Measurements from ENCODE around the gene TUBGCP6.
A peak's percentile ranks its signal among the peaks of the same experiment; 100 is the strongest.

DNA sequence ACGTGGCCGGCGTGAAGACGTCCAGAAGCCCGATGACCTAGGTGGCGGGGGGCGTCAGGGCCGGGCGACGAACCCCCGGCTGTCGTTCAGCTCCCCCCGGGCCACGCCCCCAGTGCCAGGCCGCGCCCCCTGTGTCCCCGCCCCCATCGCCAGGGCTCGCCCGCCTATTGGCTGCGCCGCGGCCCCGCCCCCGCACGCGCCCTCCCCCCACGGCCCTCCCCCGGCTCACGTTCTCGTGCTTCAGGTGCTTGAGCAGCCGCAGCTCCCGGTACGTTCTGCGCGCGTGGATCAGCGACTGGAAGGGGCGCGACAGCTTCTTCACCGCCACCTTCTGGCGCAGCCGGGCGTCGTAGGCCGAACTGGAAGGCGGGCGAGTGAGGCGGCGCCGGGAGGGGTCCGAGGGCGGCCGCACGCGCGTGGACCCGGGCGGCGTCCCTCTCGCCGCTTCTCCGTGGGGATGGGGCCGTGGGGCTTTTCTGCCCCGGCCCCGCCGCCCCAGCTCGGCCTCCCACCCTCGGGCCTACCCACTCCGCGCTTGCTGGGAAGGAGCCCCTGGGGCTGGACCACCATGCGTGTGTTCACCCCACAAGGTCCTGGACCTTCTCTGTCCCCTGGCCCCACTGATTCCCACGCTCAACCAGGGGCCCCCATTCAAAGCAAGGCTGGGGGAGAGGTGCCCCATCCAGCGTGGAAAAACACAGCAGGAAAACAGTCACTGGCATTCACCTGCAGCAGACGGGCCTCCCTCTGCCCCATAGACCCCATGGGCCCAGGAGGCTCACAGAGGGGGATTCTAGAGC, 23.0 kb upstream of the TUBGCP6 start:
- TF ChIP-seq POLR2A (IDR thresholded peaks at IDR 0.05), result no peak
- TF ChIP-seq, protein P1, sequence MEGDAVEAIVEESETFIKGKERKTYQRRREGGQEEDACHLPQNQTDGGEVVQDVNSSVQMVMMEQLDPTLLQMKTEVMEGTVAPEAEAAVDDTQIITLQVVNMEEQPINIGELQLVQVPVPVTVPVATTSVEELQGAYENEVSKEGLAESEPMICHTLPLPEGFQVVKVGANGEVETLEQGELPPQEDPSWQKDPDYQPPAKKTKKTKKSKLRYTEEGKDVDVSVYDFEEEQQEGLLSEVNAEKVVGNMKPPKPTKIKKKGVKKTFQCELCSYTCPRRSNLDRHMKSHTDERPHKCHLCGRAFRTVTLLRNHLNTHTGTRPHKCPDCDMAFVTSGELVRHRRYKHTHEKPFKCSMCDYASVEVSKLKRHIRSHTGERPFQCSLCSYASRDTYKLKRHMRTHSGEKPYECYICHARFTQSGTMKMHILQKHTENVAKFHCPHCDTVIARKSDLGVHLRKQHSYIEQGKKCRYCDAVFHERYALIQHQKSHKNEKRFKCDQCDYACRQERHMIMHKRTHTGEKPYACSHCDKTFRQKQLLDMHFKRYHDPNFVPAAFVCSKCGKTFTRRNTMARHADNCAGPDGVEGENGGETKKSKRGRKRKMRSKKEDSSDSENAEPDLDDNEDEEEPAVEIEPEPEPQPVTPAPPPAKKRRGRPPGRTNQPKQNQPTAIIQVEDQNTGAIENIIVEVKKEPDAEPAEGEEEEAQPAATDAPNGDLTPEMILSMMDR (IDR thresholded peaks at IDR 0.05), result peak in 2 of 4 experiments; percentile 17 to 35
